Stimulated activated naive B cell treated with anti-CD40 and anti-IgM and Interleukin-4, amounts not matched to agents 10 μg/mL and 1 μg/mL and 100 μg/mL, for 72 hours (primary cell): ENCODE results near the gene SLC28A1.

Experiments used
- ATAC-seq, 2 donors: fragments of 150-1000 bp; cut with Tn5 transposase; replicated peaks; 2 replicates each; pipeline ENCODE4 v1.10.0; 2021; ENCODE audit warnings: moderate library complexity in 1 of 2
- DNase-seq: peaks from one replicate; pipeline ENCODE4 v3.0.0; 2021
- H3K27ac Mint-ChIP-seq: one replicate; pipeline ENCODE4 v1.8.0; 2022; ENCODE audit warnings: mild to moderate bottlenecking, mixed read lengths
- H3K27me3 Mint-ChIP-seq, 2 donors: one replicate each; pipeline ENCODE4 v1.8.0; 2022; ENCODE audit warnings: mixed read lengths in 2 of 2
- H3K36me3 Mint-ChIP-seq, 2 donors: one replicate each; pipeline ENCODE4 v1.8.0; 2022; ENCODE audit warnings: mixed read lengths in 2 of 2, mild to moderate bottlenecking in 1 of 2
- H3K4me1 Mint-ChIP-seq, 2 donors: one replicate each; pipeline ENCODE4 v1.8.0; 2022; ENCODE audit warnings: mixed read lengths in 2 of 2, mild to moderate bottlenecking in 1 of 2
- H3K4me3 Mint-ChIP-seq, 2 donors: one replicate each; pipeline ENCODE4 v1.8.0; 2022; ENCODE audit warnings: mild to moderate bottlenecking in 2 of 2, mixed read lengths in 2 of 2, moderate library complexity in 1 of 2
- H3K9me3 Mint-ChIP-seq, 2 donors: one replicate each; pipeline ENCODE4 v1.8.0; 2022; ENCODE audit warnings: mixed read lengths in 2 of 2, mild to moderate bottlenecking in 1 of 2

The SLC28A1 gene

GRCh38 chr15:84940399-84940798 is 55.9 kb downstream of the SLC28A1 start:
- Mint-ChIP-seq H3K36me3 (no peaks in the 10 kb centered on the region), H3K4me1 (no peaks in the 10 kb centered on the region), H3K27ac (no peak overlapping the region), H3K9me3 (peaks cover 0 to 2% of the 10 kb centered on the region in 2 donors), H3K27me3 (peaks cover 6 to 12% of the 10 kb centered on the region in 2 donors), H3K4me3 (no peak overlapping the region)
- DNase-seq: no peak
- no peak for ATAC-seq

- H3K9me3 Mint-ChIP-seq: peaks cover 0 to 2% of the 10 kb centered on the region in 2 donors
- peaks cover 10 to 12% of the 10 kb centered on the region in 2 donors for H3K27me3 Mint-ChIP-seq
- H3K4me3 Mint-ChIP-seq: no peak overlapping the region
- ATAC-seq: no peak
- no peak for DNase-seq
- no peak overlapping the region for H3K27ac Mint-ChIP-seq
- H3K36me3 Mint-ChIP-seq: no peaks in the 10 kb centered on the region
- no peaks in the 10 kb centered on the region for H3K4me1 Mint-ChIP-seq
These were observed 58.0 kb downstream of the SLC28A1 start for GRCh38 chr15:84942456-84942855.

- Mint-ChIP-seq H3K9me3 (peaks cover 0 to 2% of the 10 kb centered on the region in 2 donors), H3K4me3 (no peak overlapping the region), H3K36me3 (no peaks in the 10 kb centered on the region), H3K27ac (no peak overlapping the region), H3K4me1 (no peaks in the 10 kb centered on the region), H3K27me3 (peaks cover 0 to 11% of the 10 kb centered on the region in 2 donors)
- DNase-seq (no peak), ATAC-seq (no peak)
These were observed 59.8 kb downstream of the SLC28A1 start for GRCh38 chr15:84944311-84944710.

- Mint-ChIP-seq H3K36me3 (no peaks in the 10 kb centered on the region), H3K27me3 (peaks cover 0 to 11% of the 10 kb centered on the region in 2 donors), H3K9me3 (peaks cover 0 to 2% of the 10 kb centered on the region in 2 donors), H3K27ac (no peak overlapping the region), H3K4me3 (no peak overlapping the region), H3K4me1 (no peaks in the 10 kb centered on the region)
- no peak for ATAC-seq
- no peak for DNase-seq
These were observed 60.4 kb downstream of the SLC28A1 start for GRCh38 chr15:84944861-84945260.

GRCh38 chr15:84946772-84947489 is 62.5 kb downstream of the SLC28A1 start:
- peaks cover 8 to 16% of the 10 kb centered on the region in 2 donors for H3K27me3 Mint-ChIP-seq
- no peak overlapping the region for H3K4me3 Mint-ChIP-seq
- no peaks in the 10 kb centered on the region for H3K36me3 Mint-ChIP-seq
- ATAC-seq (no peak), DNase-seq (no peak)
- H3K9me3 Mint-ChIP-seq: no peaks in the 10 kb centered on the region
- no peak overlapping the region for H3K27ac Mint-ChIP-seq
- no peaks in the 10 kb centered on the region for H3K4me1 Mint-ChIP-seq

- ATAC-seq (no peak), DNase-seq (no peak)
- no peak overlapping the region for H3K4me3 Mint-ChIP-seq
- H3K27me3 Mint-ChIP-seq: peaks cover 8 to 16% of the 10 kb centered on the region in 2 donors
- no peak overlapping the region for H3K27ac Mint-ChIP-seq
- no peaks in the 10 kb centered on the region for H3K36me3 Mint-ChIP-seq
- no peaks in the 10 kb centered on the region for H3K9me3 Mint-ChIP-seq
- H3K4me1 Mint-ChIP-seq: no peaks in the 10 kb centered on the region
These were observed 63.7 kb downstream of the SLC28A1 start for GRCh38 chr15:84947947-84948830.

- H3K4me1 Mint-ChIP-seq: no peaks in the 10 kb centered on the region
- H3K27ac Mint-ChIP-seq: no peak overlapping the region
- DNase-seq: no peak
These were observed 64.6 kb downstream of the SLC28A1 start for GRCh38 chr15:84949043-84949442.

GRCh38 chr15:84949845-84950569 is 65.5 kb downstream of the SLC28A1 start:
- Mint-ChIP-seq H3K27ac (no peak overlapping the region), H3K4me1 (no peaks in the 10 kb centered on the region), H3K36me3 (no peaks in the 10 kb centered on the region), H3K9me3 (no peaks in the 10 kb centered on the region), H3K4me3 (no peak overlapping the region), H3K27me3 (peaks cover 8 to 16% of the 10 kb centered on the region in 2 donors)
- ATAC-seq (no peak), DNase-seq (no peak)

More at GRCh38 chr15:84949043-84949442, 64.6 kb downstream of the SLC28A1 start:
- H3K27me3 Mint-ChIP-seq: peaks cover 8 to 16% of the 10 kb centered on the region in 2 donors
- no peak for ATAC-seq
- no peak overlapping the region for H3K4me3 Mint-ChIP-seq
- no peaks in the 10 kb centered on the region for H3K36me3 Mint-ChIP-seq
- no peaks in the 10 kb centered on the region for H3K9me3 Mint-ChIP-seq

GRCh38 chr15:84950570-84951111 is 66.2 kb downstream of the SLC28A1 start:
- no peaks in the 10 kb centered on the region for H3K36me3 Mint-ChIP-seq
- peaks cover 0 to 4% of the 10 kb centered on the region in 2 donors for H3K4me1 Mint-ChIP-seq
- ATAC-seq (no peak), DNase-seq (no peak)
- no peak overlapping the region for H3K27ac Mint-ChIP-seq
- H3K27me3 Mint-ChIP-seq: peaks cover 9 to 16% of the 10 kb centered on the region in 2 donors
- no peaks in the 10 kb centered on the region for H3K9me3 Mint-ChIP-seq
- no peak overlapping the region for H3K4me3 Mint-ChIP-seq

- H3K4me3 Mint-ChIP-seq: no peak overlapping the region
- no peak overlapping the region for H3K27ac Mint-ChIP-seq
- ATAC-seq: no peak
- no peaks in the 10 kb centered on the region for H3K36me3 Mint-ChIP-seq
- DNase-seq: no peak
- peaks cover 4 to 13% of the 10 kb centered on the region in 2 donors for H3K4me1 Mint-ChIP-seq
- no peaks in the 10 kb centered on the region for H3K9me3 Mint-ChIP-seq
- H3K27me3 Mint-ChIP-seq: peaks cover 19 to 23% of the 10 kb centered on the region in 2 donors
These were observed 67.3 kb downstream of the SLC28A1 start for GRCh38 chr15:84951736-84952135.

- peaks cover 25 to 27% of the 10 kb centered on the region in 2 donors for H3K27me3 Mint-ChIP-seq
- ATAC-seq (no peak), DNase-seq (no peak)
- H3K36me3 Mint-ChIP-seq: no peaks in the 10 kb centered on the region
- H3K4me1 Mint-ChIP-seq: peaks cover 4 to 13% of the 10 kb centered on the region in 2 donors
- H3K27ac Mint-ChIP-seq: no peak overlapping the region
- no peak overlapping the region for H3K4me3 Mint-ChIP-seq
- no peaks in the 10 kb centered on the region for H3K9me3 Mint-ChIP-seq
These were observed 68.7 kb downstream of the SLC28A1 start for GRCh38 chr15:84953136-84953535.

- Mint-ChIP-seq H3K27me3 (peaks cover 25 to 27% of the 10 kb centered on the region in 2 donors), H3K9me3 (no peaks in the 10 kb centered on the region), H3K4me1 (peaks cover 4 to 13% of the 10 kb centered on the region in 2 donors), H3K36me3 (no peaks in the 10 kb centered on the region), H3K4me3 (no peak overlapping the region), H3K27ac (no peak overlapping the region)
- DNase-seq: no peak
- no peak for ATAC-seq
These were observed 69.3 kb downstream of the SLC28A1 start for GRCh38 chr15:84953726-84954125.

- no peaks in the 10 kb centered on the region for H3K9me3 Mint-ChIP-seq
- H3K4me1 Mint-ChIP-seq: peaks cover 8 to 22% of the 10 kb centered on the region in 2 donors
- ATAC-seq: peak; percentile 65 to 76
- no peaks in the 10 kb centered on the region for H3K36me3 Mint-ChIP-seq
- H3K27me3 Mint-ChIP-seq: peaks cover 21 to 26% of the 10 kb centered on the region in 2 donors
- H3K27ac Mint-ChIP-seq: no peak overlapping the region
- DNase-seq: peak; percentile 9
- peak overlapping the region in 1 of 2 donors; percentile 38 for H3K4me3 Mint-ChIP-seq
These were observed 70.8 kb downstream of the SLC28A1 start for GRCh38 chr15:84955089-84955848.
